Measurements from ENCODE around the gene TMEM33.

Gene TMEM33

DNA sequence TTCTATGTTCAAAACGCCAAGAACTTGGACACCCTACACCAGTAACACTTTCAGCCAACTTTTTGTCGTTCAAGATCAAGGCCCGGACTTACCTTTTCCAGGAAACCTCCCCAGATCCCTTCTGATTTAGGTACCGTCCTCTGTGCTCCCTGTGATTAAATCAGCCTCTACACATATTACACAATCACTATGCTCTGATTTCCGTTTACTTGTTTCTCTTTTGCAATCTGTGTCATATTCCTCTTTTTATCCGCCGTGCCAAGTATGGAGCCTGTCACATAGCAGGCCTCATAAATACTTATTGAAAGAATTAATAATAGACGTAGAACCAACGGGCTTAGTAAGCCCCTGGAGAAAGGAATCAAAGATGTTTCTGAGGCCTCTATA is 722 bp upstream of the TMEM33 start:
- Histone ChIP-seq H3K27me3 (no peaks in the 10 kb centered on the region), H3K4me2 (peak overlapping the region; percentile 39 to 98 (median 64); a peak in 20 of 22 replicates), H3K27ac (peak overlapping the region in 6 of 11 experiments; percentile 82 to 95 (median 86); a peak in 11 of 22 replicates), H3K4me3 (peak overlapping the region; percentile 79 to 92 (median 88)), H3K9ac (peak overlapping the region in 1 of 11 experiments; percentile 87; a peak in 2 of 22 replicates), H3K36me3 (peaks cover 10 to 35% (median 18%) of the 10 kb centered on the region in 11 experiments), H3K4me1 (peaks cover 18 to 41% (median 28%) of the 10 kb centered on the region in 10 experiments), H3K9me3 (replicated peaks in 1 of 11) (peaks cover 0 to 5% (median 0%) of the 10 kb centered on the region in 11 experiments; a peak in 2 of 22 replicates), H4K20me1 (peaks cover 11 to 41% (median 33%) of the 10 kb centered on the region in 11 experiments; a peak in 20 of 22 replicates)
- TF ChIP-seq Cebpa-rat (IDR thresholded peaks at IDR 0.05) = peak in 5 of 11 experiments; percentile 11 to 66 (median 39); a peak in 5 of 22 replicates

DNA sequence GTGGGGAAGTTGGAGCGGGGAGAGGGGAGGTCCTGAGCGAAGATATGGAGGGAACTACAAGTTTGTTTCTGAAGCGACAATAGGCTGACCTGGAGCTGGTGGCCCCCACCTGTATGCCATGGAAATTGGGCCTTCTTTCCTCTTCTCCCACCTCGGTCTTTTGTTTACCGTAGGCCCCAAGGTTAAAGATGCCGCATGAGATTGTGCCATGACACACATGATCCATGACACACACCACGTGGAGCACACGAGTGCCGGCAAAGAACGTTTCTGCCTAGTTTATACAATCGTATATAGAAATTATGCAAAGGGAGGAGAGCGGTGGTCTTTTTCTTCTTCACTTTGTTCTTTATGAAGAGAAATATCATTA is 408 bp downstream of the TMEM33 start:
- Histone ChIP-seq H3K9me3 (replicated peaks in 1 of 11) (peaks cover 0 to 5% (median 0%) of the 10 kb centered on the region in 11 experiments; a peak in 2 of 22 replicates), H3K4me3 (peak overlapping the region; percentile 79 to 92 (median 88)), H3K9ac (peak overlapping the region; percentile 82 to 90 (median 87)), H3K4me1 (peaks cover 18 to 46% (median 28%) of the 10 kb centered on the region in 10 experiments), H3K4me2 (peak overlapping the region; percentile 84 to 100 (median 94)), H3K27me3 (no peaks in the 10 kb centered on the region), H4K20me1 (peaks cover 12 to 52% (median 36%) of the 10 kb centered on the region in 11 experiments; a peak in 20 of 22 replicates), H3K27ac (peak overlapping the region; percentile 70 to 95 (median 85)), H3K36me3 (peaks cover 22 to 46% (median 30%) of the 10 kb centered on the region in 11 experiments)
- TF ChIP-seq Cebpa-rat (IDR thresholded peaks at IDR 0.05) = no peak

DNA sequence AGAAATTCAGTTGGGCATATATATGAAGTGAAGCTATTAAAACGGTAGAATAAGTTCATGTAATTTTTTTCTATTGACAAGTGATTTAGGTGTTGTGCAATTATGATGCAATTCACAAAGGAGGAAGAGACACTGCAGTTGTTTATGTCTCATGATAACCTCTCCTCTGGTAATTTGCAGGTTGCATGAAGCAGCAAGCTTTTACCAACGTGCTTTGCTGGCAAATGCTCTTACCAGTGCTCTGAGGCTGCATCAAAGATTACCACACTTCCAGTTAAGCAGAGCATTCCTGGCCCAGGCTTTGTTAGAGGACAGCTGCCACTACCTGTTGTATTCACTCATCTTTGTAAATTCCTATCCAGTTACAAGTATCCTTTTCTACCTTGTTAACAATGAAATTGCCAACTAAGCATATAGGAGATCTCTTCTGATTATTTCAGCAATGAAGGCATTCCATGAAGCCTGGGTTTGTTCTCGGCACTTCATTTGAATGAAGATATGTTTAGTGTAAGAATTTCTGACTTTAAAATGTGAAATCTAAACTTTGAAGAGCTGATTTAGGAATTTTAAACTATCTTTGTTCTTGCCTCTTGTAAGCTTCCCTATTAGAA is 3.9 kb downstream of the TMEM33 start:
- Histone ChIP-seq H4K20me1 (peaks cover 12 to 86% (median 62%) of the 10 kb centered on the region in 11 experiments; a peak in 20 of 22 replicates), H3K9ac (no peak overlapping the region), H3K27ac (peak overlapping the region in 1 of 11 experiments; percentile 8; a peak in 1 of 22 replicates), H3K9me3 (replicated peaks in 1 of 11) (peaks cover 0 to 2% (median 0%) of the 10 kb centered on the region in 11 experiments; a peak in 2 of 22 replicates), H3K4me3 (no peak overlapping the region), H3K4me1 (peaks cover 18 to 46% (median 28%) of the 10 kb centered on the region in 10 experiments), H3K36me3 (peaks cover 49 to 81% (median 64%) of the 10 kb centered on the region in 11 experiments), H3K27me3 (no peaks in the 10 kb centered on the region), H3K4me2 (peak overlapping the region in 6 of 11 experiments; percentile 28 to 100 (median 61); a peak in 9 of 22 replicates)
- peak in 8 of 11 experiments; percentile 40 to 81 (median 65); a peak in 11 of 22 replicates for TF ChIP-seq Cebpa-rat (IDR thresholded peaks at IDR 0.05)

DNA sequence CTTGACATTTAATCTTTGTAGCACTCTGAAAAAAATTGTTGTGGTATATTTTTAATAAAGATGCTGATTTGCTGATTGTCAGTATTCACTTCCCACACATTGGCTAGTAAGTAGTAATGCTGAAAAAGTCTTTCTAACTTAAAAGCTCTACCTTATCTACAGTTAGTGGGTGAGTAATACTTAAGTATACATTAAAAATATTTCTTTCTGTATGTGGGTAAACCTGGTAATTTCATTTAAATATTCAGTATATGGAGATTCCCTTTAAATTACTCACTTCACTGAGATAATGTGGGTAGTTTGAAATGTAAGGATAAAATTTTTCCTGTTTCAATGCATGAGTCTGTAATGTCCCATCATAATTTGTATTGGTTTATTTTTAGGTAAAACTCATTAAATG is 5.6 kb downstream of the TMEM33 start:
- H3K9me3 ChIP-seq (replicated peaks in 1 of 11) = no peaks in the 10 kb centered on the region
- peaks cover 12 to 87% (median 60%) of the 10 kb centered on the region in 11 experiments; a peak in 20 of 22 replicates for H4K20me1 ChIP-seq
- H3K27me3 ChIP-seq = no peaks in the 10 kb centered on the region
- H3K4me1 ChIP-seq = peaks cover 18 to 41% (median 25%) of the 10 kb centered on the region in 10 experiments
- H3K4me2 ChIP-seq = no peak overlapping the region
- H3K27ac ChIP-seq = no peak overlapping the region
- H3K9ac ChIP-seq = no peak overlapping the region
- H3K36me3 ChIP-seq = peaks cover 64 to 98% (median 80%) of the 10 kb centered on the region in 11 experiments
- TF ChIP-seq Cebpa-rat (IDR thresholded peaks at IDR 0.05) = no peak
- H3K4me3 ChIP-seq = no peak overlapping the region

DNA sequence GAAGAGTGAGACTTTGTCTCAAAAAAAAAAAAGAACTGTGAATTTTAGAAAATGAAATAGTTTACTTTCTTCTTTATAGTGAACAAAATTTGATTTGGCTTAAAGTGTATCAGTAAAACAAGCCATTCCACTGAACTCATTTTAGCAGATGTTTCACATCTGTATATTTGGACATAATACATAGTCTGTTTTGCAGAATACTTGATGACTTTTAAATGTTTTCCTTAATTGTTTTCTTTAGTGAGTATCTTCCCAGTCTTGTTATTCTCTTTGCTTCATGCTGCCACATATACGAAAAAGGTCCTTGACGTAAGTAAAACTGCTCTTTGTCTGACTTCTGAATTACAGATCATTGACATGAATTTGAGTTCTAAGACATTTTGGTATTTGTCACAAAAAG is 8.3 kb downstream of the TMEM33 start:
- H4K20me1 ChIP-seq = peaks cover 6 to 67% (median 37%) of the 10 kb centered on the region in 11 experiments; a peak in 20 of 22 replicates
- no peak overlapping the region for H3K9ac ChIP-seq
- peaks cover 86 to 100% (median 92%) of the 10 kb centered on the region in 11 experiments for H3K36me3 ChIP-seq
- peaks cover 0 to 15% (median 7%) of the 10 kb centered on the region in 10 experiments; a peak in 15 of 20 replicates for H3K4me1 ChIP-seq
- H3K27me3 ChIP-seq = no peaks in the 10 kb centered on the region
- H3K9me3 ChIP-seq (replicated peaks in 1 of 11) = no peaks in the 10 kb centered on the region
- H3K27ac ChIP-seq = no peak overlapping the region
- no peak overlapping the region for H3K4me3 ChIP-seq
- H3K4me2 ChIP-seq = no peak overlapping the region
- no peak for TF ChIP-seq Cebpa-rat (IDR thresholded peaks at IDR 0.05)

DNA sequence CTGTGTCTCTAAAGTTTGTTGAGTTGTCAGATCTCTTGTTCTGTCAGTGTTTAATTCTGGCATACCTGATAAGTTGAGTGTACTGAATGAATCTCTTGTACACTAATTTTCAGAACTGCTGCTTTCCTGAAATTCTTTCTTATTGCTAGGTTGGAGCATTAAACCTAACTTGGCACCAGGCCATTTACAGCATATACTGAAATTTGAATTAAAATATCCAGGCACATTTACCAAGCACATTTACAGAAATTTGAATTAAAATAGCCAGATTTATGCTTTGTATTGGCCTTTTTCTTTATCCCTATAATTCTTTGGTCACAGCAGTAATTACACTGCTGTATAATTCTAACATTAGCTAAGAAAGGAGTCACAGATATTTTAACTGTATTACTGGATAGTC is 8.9 kb downstream of the TMEM33 start:
- H3K27ac ChIP-seq = no peak overlapping the region
- peaks cover 4 to 61% (median 31%) of the 10 kb centered on the region in 11 experiments; a peak in 20 of 22 replicates for H4K20me1 ChIP-seq
- H3K9me3 ChIP-seq (replicated peaks in 1 of 11) = no peaks in the 10 kb centered on the region
- no peaks in the 10 kb centered on the region for H3K27me3 ChIP-seq
- peaks cover 81 to 100% (median 88%) of the 10 kb centered on the region in 11 experiments for H3K36me3 ChIP-seq
- H3K9ac ChIP-seq = no peak overlapping the region
- H3K4me3 ChIP-seq = no peak overlapping the region
- peaks cover 0 to 9% (median 3%) of the 10 kb centered on the region in 10 experiments; a peak in 14 of 20 replicates for H3K4me1 ChIP-seq
- H3K4me2 ChIP-seq = no peak overlapping the region
- TF ChIP-seq Cebpa-rat (IDR thresholded peaks at IDR 0.05) = no peak

DNA sequence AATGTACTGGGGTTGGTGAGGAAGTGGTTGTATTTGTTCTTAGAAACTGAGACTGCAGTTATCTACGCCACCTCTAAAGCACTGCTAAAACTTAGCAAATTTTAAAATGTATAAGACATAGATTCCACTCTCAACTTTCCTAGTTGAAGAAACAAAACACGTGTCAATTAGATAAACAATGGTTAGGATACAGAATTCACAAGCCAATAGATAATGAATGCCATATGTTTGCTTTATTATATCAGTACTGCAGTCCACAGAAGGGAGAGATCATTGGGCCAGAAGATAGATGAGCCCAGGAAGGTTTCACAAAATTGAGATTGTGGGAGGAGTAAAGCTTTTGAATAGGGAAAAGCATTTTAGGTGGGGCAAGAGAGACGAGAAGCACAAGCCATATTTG is 14.3 kb downstream of the TMEM33 start:
- peaks cover 0 to 38% (median 10%) of the 10 kb centered on the region in 11 experiments; a peak in 11 of 22 replicates for H4K20me1 ChIP-seq

DNA sequence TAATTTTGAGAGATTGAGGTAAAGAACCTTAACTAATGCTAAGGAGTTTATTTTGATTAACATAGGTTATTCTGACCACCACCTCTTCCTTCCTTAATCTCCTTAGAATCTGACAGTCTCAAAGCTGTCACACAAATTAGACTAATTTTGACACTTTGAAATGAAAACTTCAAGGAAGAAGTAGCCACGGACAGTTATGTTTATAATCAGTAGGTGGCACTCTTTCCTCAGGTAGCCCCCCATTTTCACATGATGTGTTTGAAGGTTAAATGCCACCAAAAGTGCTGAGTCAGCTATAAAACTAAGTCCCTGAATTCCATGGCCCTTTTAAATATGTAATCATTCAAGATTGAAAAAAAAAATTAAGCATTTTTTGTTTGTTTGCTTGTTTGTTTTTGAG is 22.4 kb downstream of the TMEM33 start:
- H3K27ac ChIP-seq = no peak overlapping the region
- no peak overlapping the region for H3K9ac ChIP-seq
- H3K4me1 ChIP-seq = no peaks in the 10 kb centered on the region
- no peaks in the 10 kb centered on the region for H3K27me3 ChIP-seq
- TF ChIP-seq Cebpa-rat (IDR thresholded peaks at IDR 0.05) = no peak
- H3K4me2 ChIP-seq = no peak overlapping the region
- no peaks in the 10 kb centered on the region for H3K9me3 ChIP-seq (replicated peaks in 1 of 11)
- no peak overlapping the region for H3K4me3 ChIP-seq
- H3K36me3 ChIP-seq = peaks cover 29 to 67% (median 33%) of the 10 kb centered on the region in 11 experiments
- H4K20me1 ChIP-seq = peaks cover 0 to 18% (median 7%) of the 10 kb centered on the region in 11 experiments; a peak in 8 of 22 replicates

More for the DNA sequence above, 14.3 kb downstream of the TMEM33 start:
- H3K9me3 ChIP-seq (replicated peaks in 1 of 11) = no peaks in the 10 kb centered on the region
- H3K4me2 ChIP-seq = no peak overlapping the region
- H3K4me3 ChIP-seq = no peak overlapping the region
- H3K36me3 ChIP-seq = peaks cover 82 to 100% (median 88%) of the 10 kb centered on the region in 11 experiments
- no peak overlapping the region for H3K9ac ChIP-seq
- H3K27me3 ChIP-seq = no peaks in the 10 kb centered on the region
- no peak overlapping the region for H3K27ac ChIP-seq
- no peak for TF ChIP-seq Cebpa-rat (IDR thresholded peaks at IDR 0.05)
- H3K4me1 ChIP-seq = no peaks in the 10 kb centered on the region

DNA sequence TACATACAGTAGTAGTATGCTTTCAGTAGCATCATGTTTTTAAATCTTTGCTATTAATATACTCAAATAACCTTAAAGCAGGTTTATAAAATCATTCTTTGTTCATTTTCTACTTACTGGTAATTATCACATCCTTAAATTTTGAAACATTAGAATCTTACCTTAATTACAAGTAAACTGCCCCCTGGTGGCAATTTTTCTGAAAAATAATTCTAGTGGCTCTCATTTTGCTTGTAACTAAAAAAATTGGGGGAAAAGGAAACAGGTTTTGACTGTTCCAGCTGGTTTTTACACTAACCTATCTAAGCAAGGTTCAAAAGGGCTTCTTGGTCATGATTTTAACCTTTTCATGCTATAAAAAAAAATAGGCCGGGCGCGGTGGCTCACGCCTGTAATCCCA is 27.9 kb downstream of the TMEM33 start:
- no peak overlapping the region for H3K9ac ChIP-seq
- H3K27me3 ChIP-seq = no peaks in the 10 kb centered on the region
- no peaks in the 10 kb centered on the region for H4K20me1 ChIP-seq
- H3K27ac ChIP-seq = no peak overlapping the region
- no peak for TF ChIP-seq Cebpa-rat (IDR thresholded peaks at IDR 0.05)
- H3K9me3 ChIP-seq (replicated peaks in 1 of 11) = peaks cover 2 to 7% (median 4%) of the 10 kb centered on the region in 11 experiments; a peak in 18 of 22 replicates
- H3K4me3 ChIP-seq = no peak overlapping the region
- H3K4me2 ChIP-seq = no peak overlapping the region
- H3K36me3 ChIP-seq = peaks cover 0 to 26% (median under 1%) of the 10 kb centered on the region in 11 experiments; a peak in 6 of 22 replicates
- H3K4me1 ChIP-seq = no peaks in the 10 kb centered on the region

Measured in BLaER1 treated with 17β-estradiol and CSF1 and Interleukin-3, amounts not matched to agents 10 nM and 100 nM (cell line).